Prostate gland (tissue), 2 donors: ENCODE results near the gene PLA2G4A.

ENCODE experiments used
- CTCF ChIP-seq, 4 experiments: fragments of 200-600 bp in 2 of 4; fragments of 450-650 bp in 2 of 4; sonication (generic) in 2 of 4; IDR thresholded peaks; 1 replicate in 3 of 4; 2 replicates in 1 of 4; pipeline ENCODE4 v1.5.1; 2016 to 2019; ENCODE audit warnings: antibody characterized with exemption in 4 of 4, mild to moderate bottlenecking in 2 of 4, moderate library complexity in 2 of 4
- POLR2AphosphoS5 ChIP-seq: sonication (generic); formaldehyde crosslinking; IDR thresholded peaks from one replicate; pipeline ENCODE4 v1.6.1; 2017; ENCODE audit warnings: antibody characterized with exemption

GRCh38 chr1:186993996-186994395, 165.2 kb downstream of the PLA2G4A start:
- no peak for TF ChIP-seq POLR2AphosphoS5
- no peak for TF ChIP-seq CTCF (IDR thresholded peaks at IDR 0.05)
